ENCODE data around the gene DNTTIP2. TPM values are rescaled to one million over a fixed set of nuclear protein-coding genes. Genes with fewer than 3 reads are reported as not detected.
"Not testable (repeated sequence)": the region's sequence is repeated elsewhere in the genome, so short reads cannot be mapped to it uniquely, and the experiment has no call there.

Gene DNTTIP2
- total and polyA plus RNA-seq, 10 donors = 32.9 to 57.8 (median 46.3) TPM

DNA sequence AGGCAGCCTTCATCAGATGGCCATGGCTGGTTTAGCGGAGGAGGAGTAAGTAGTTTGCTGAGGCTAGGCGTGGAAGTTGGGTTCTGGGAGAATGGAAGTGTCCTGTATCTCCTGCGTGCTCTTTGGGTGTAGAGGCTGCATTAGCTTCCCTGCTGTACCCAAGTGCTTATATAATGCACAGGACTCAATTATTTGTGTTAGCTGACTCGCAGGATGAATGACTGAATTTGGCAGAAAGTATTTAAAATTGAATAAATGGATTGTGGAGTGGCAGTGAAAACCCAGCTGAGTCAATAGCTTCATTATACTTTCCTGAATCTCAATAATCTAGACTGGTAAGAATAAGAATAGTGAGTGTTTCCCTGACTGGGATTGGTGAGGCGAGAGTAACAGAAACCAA lies 13.8 kb downstream of the DNTTIP2 start:
- Histone ChIP-seq H3K36me3 (peaks cover 0 to 36% (median 25%) of the 10 kb centered on the region in 6 donors), H3K4me3 (no peak overlapping the region), H3K27me3 (replicated peaks in 1 of 7) (no peaks in the 10 kb centered on the region), H3K4me1 (no peaks in the 10 kb centered on the region), H3K27ac (no peak overlapping the region), H3K9me3 (no peaks in the 10 kb centered on the region)
- no peak for DNase-seq
- 94 to 96% (median 95%) methylated on average over 5 of the region's 5 CpGs for WGBS, 5 donors
- intact Hi-C loops (cut with DNase I; ENCODE audit: low total_unique reads) = no loop called here
- TF ChIP-seq POLR2AphosphoS5 (IDR thresholded peaks at IDR 0.05) (no peak), POLR2A (IDR thresholded peaks at IDR 0.05) (no peak)
- TF ChIP-seq, protein P1, sequence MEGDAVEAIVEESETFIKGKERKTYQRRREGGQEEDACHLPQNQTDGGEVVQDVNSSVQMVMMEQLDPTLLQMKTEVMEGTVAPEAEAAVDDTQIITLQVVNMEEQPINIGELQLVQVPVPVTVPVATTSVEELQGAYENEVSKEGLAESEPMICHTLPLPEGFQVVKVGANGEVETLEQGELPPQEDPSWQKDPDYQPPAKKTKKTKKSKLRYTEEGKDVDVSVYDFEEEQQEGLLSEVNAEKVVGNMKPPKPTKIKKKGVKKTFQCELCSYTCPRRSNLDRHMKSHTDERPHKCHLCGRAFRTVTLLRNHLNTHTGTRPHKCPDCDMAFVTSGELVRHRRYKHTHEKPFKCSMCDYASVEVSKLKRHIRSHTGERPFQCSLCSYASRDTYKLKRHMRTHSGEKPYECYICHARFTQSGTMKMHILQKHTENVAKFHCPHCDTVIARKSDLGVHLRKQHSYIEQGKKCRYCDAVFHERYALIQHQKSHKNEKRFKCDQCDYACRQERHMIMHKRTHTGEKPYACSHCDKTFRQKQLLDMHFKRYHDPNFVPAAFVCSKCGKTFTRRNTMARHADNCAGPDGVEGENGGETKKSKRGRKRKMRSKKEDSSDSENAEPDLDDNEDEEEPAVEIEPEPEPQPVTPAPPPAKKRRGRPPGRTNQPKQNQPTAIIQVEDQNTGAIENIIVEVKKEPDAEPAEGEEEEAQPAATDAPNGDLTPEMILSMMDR (IDR thresholded peaks at IDR 0.05 in 8 of 11, conservative IDR thresholded peaks at IDR 0.05 in 3 of 11) = no peak

DNA sequence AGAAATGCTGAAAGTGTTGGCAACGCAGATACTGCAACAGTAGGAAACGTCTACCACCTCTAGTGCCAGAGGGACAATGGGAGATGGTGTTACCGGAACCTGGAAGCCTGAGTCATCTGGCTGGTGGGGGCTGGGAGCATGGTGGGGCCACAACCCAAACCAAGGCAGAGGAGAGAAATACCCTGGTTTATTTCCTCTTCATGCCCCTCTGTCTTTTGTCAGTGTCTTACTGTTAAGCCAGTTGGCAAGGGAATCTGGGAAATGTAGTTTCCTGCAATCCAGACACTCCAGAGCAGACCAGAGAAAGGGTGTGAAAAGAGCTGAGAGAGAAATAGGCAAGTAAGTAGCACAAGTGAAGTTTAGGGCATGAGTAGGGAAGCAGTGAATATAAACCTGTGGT lies 14.8 kb downstream of the DNTTIP2 start:
- DNase-seq = no peak
- Histone ChIP-seq H3K27ac (no peak overlapping the region), H3K4me1 (no peaks in the 10 kb centered on the region), H3K9me3 (no peaks in the 10 kb centered on the region), H3K27me3 (replicated peaks in 1 of 7) (no peaks in the 10 kb centered on the region), H3K36me3 (peaks cover 0 to 25% (median 14%) of the 10 kb centered on the region in 6 donors), H3K4me3 (no peak overlapping the region)
- TF ChIP-seq POLR2A (IDR thresholded peaks at IDR 0.05) (no peak), POLR2AphosphoS5 (IDR thresholded peaks at IDR 0.05) (no peak)
- TF ChIP-seq, protein P1 (IDR thresholded peaks at IDR 0.05 in 8 of 11, conservative IDR thresholded peaks at IDR 0.05 in 3 of 11) = no peak
- WGBS, 5 donors = 74 to 84% (median 78%) methylated on average over 3 of the region's 3 CpGs
- intact Hi-C loops (cut with DNase I; ENCODE audit: low total_unique reads) = no loop called here

DNA sequence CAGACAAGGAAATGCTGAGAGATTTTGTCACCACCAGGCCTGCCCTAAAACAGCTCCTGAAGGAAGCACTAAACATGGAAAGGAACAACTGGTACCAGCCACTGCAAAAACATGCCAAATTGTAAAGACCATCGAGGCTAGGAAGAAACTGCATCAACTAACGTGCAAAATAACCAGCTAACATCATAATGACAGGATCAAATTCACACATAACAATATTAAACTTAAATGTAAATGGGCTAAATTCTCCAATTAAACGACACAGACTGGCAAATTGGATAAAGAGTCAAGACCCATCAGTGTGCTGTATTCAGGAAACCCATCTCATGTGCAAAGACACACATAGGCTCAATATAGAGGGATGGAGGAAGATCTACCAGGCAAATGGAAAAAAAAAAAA lies 21.4 kb downstream of the DNTTIP2 start:
- H3K4me1 ChIP-seq; H3K27ac ChIP-seq; H3K36me3 ChIP-seq; intact Hi-C loops (cut with DNase I; ENCODE audit: low total_unique reads); DNase-seq; H3K4me3 ChIP-seq; H3K9me3 ChIP-seq: not testable (repeated sequence)
- 46 to 85% (median 62%) methylated on average over 2 to 3 of the region's 3 CpGs for WGBS, 5 donors
- peaks cover 0 to 18% (median 0%) of the 10 kb centered on the region in 7 donors for H3K27me3 ChIP-seq (replicated peaks in 1 of 7)

DNA sequence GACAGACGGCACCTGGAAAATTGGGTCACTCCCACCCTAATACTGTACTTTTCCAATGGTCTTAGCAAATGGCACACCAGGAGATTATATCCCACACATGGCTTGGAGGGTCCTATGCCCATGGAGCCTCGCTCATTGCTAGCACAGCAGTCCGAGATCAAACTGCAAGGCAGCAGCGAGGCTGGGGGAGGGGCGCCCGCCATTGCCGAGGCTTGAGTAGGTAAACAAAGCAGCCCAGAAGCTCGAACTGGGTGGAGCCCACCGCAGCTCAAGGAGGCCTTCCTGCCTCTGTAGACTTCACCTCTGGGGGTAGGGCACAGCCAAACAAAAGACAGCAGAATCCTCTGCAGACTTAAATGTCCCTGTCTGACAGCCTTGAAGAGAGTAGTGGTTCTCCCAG lies 23.0 kb downstream of the DNTTIP2 start:
- peaks cover 0 to 18% (median 0%) of the 10 kb centered on the region in 7 donors for H3K27me3 ChIP-seq (replicated peaks in 1 of 7)
- H3K4me3 ChIP-seq; H3K4me1 ChIP-seq; H3K9me3 ChIP-seq; H3K27ac ChIP-seq; H3K36me3 ChIP-seq; intact Hi-C loops (cut with DNase I; ENCODE audit: low total_unique reads); DNase-seq: not testable (repeated sequence)
- WGBS, 5 donors = 83 to 94% (median 86%) methylated on average over 7 to 9 of the region's 9 CpGs

DNA sequence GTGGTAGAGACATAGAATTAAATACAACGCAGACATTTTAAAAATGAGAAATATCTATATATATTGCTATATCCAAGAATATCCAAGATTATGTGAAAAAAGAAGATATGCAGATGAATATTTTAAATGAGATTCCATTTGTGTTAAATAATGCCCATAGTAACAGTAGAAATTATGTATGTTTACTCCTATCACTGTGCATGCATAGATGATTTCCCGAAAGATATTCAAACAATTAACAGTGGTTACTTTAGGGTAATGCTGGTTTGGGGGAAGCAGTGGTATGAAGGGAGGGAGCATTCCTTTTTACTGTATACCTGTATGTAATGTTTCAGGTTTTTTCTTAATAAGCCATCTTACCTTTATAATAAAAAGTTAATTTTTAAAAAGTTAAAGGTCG lies 25.1 kb downstream of the DNTTIP2 start:
- intact Hi-C loops (cut with DNase I; ENCODE audit: low total_unique reads) = no loop called here
- WGBS, 5 donors = 93 to 99% (median 97%) methylated on average over 3 of the region's 3 CpGs

More for the DNA sequence above, 25.1 kb downstream of the DNTTIP2 start:
- DNase-seq = no peak
- H3K27me3 ChIP-seq (replicated peaks in 1 of 7) = peaks cover 0 to 18% (median 0%) of the 10 kb centered on the region in 7 donors
- H3K36me3 ChIP-seq = no peaks in the 10 kb centered on the region
- TF ChIP-seq POLR2A (IDR thresholded peaks at IDR 0.05) = no peak
- TF ChIP-seq POLR2AphosphoS5 (IDR thresholded peaks at IDR 0.05) = no peak
- TF ChIP-seq, protein P1 (IDR thresholded peaks at IDR 0.05 in 8 of 11, conservative IDR thresholded peaks at IDR 0.05 in 3 of 11) = no peak
- H3K4me1 ChIP-seq = peaks cover 0 to under 1% (median 0%) of the 10 kb centered on the region in 6 donors
- peaks cover 0 to 3% (median 0%) of the 10 kb centered on the region in 8 donors for H3K9me3 ChIP-seq
- no peak overlapping the region for H3K27ac ChIP-seq
- no peak overlapping the region for H3K4me3 ChIP-seq
